Measurements from ENCODE around the gene SHBG.

SHBG gene

DNA sequence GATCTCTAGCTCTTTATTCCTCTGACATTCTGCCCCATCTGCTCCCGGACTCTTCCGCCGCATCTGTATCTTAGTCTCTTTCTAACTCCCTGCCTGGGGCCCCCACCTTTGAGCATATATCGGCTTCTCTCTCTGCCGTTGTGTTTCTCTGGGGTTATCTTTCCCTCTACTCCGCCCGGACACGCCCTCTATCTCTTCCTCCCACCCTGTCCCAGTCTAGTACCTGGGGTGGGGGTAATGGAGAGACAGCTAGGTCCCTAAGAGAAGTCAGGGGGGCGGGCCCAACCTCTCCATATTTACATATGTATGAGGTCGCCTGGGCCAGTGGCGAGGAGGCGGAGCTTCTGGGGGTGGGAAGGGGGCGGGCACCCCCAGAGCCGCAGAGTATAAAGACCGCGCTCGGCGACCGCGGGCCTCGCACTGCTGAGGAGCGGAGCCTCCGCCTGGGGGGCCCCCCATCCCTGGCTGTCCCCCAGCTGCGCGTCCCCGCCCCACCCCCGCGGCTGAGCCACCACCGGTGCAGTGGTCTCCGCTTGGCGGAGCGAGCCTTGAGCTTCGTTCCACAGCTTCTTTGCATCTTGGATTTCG is 20.7 kb downstream of the SHBG start, which contains the start of gene ATP1B2:
Gene ATP1B2, plus strand, starts transcription at position 418 of the 588 bp plus-strand sequence. CDS start 593 bp downstream, outside the sequence.
- peak; percentile 87 for DNase-seq (ENCODE audit: low spot score)

DNA sequence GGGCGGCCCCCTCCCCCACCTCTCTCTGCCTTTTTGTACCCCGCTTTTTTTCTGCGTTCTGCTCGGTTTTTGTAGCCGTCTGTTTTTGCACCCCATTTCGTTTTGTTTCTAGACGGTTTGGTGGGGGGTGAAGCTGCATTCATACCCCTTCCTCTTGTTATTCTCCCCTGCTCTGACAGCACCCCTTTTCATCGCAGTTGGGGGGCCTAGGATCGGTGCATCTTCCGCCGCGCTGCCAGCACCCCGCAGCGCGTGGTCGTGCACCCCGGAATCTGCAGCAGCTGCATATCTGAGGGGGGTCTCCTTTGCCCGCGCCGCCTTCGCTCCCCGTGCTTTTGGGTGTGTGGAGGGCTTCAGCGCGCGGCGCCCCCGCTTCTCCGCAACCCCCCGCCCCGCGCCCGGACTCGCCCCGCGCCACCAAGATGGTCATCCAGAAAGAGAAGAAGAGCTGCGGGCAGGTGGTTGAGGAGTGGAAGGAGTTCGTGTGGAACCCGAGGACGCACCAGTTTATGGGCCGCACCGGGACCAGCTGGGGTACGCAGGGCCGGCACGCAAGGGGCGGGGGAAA is 21.2 kb downstream of the SHBG start:
- no peak for DNase-seq (ENCODE audit: low spot score)

- no peak for DNase-seq (ENCODE audit: low spot score)
Measured at GRCh38 chr17:7651665-7652387, 21.9 kb downstream of the SHBG start.

DNA sequence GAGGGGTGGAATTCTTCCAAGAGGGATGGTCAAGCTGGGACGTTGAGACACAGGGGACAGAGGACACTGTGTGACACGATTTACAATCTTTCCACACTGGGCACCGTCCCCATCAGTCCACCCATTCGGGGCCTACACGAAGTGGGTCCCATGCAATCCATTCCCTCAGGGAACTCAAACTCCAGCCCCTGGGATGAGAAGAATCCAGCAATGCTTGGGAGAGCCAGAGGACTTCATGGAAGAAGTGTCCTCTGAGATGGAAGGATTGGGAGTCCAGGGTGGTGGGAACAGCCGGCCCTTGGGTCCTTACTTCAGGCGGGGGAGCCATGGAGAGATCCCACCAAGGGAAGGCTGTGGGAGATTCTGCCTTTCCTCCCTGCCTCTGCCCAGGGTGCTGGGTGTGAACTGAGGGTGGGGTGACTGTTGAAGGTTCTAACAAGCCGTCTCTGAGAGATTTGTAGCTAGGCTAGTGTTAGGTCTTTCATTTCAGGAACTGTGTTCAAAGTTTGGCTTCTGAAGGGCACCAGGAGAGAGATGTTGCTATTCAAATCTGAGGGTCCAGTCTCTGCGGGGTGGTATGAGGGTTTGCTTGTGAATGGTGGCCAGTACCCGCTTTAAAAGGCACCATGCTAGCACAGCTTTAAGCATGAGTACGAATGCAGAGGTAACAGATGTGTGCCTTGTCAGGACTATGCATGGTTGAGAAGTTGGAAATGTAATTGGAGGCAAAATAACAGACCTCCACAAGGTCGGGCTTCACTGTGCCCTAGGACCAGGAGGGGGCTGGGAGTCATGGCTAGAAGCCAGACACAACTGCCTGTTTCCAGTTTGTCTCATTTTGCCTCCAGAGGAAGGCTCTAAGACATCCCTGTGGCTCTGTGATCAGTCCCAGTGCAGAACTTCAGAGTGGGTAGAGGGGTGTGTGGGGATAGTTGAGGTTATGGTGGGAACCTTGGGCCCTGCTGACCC is 22.7 kb downstream of the SHBG start:
- no peak for DNase-seq (ENCODE audit: low spot score)

- DNase-seq (ENCODE audit: low spot score) = no peak
Measured at GRCh38 chr17:7654832-7655540, 25.1 kb downstream of the SHBG start.

- DNase-seq (ENCODE audit: low spot score) = no peak
Measured at GRCh38 chr17:7655541-7655840, 25.6 kb downstream of the SHBG start.

GRCh38 chr17:7656958-7657609 is 27.1 kb downstream of the SHBG start:
- no peak for DNase-seq (ENCODE audit: low spot score)

DNA sequence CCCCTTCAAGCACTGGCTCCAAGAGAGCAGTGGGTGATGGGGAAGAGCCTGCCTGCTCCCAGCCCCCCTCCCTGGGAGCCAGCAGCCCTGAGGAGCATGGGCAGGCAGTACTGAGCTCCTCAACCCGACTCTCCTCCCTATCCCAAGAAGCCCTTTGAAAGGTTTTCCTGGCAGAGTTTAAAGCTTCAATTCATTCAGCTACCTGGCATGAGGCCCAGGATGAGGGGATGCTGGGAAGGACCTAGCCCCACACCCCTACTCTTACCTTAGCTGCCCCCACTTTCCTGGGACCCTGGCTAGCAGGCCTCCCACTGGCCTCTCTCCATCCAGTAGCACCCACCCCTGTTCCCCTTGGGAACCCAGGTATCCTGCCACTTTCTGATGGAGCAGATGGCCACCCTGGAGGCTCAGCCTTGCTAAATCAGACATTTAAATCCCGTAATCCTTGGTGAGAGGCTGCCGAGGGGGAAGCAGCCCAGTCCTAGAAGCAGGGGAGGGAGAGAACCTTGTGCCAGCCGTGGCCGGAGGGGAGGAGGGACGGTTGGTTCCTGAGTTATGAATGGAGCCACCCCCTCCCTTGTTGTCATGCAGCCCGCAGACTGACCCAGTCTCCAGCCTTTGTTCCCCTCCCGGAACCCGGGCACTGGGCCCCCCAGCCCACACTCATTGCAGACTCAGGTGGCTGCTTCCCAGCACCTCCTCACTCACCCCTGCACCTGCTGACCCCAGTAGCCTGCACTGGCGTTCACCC is 37.9 kb downstream of the SHBG start:
- no peak for DNase-seq (ENCODE audit: low spot score)

DNA sequence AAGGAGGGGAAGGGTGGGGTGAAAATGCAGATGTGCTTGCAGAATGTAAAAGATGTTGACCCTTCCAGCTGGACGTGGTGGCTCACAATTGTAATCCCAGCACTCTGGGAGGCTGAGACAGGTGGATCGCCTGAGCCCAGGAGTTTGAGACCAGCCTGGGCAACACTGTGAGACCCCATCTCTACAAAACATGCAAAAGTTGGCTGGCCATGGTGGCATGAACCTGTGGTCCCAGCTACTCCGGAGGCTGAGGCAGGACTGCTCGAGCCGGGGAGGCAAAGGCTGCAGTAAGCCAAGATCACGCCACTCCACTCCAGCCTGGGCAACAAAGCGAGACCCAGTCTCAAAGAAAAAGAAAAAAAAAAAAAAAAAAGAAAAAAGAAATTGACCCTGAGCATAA is 38.5 kb downstream of the SHBG start:
- no peak for DNase-seq (ENCODE audit: low spot score)

DNA sequence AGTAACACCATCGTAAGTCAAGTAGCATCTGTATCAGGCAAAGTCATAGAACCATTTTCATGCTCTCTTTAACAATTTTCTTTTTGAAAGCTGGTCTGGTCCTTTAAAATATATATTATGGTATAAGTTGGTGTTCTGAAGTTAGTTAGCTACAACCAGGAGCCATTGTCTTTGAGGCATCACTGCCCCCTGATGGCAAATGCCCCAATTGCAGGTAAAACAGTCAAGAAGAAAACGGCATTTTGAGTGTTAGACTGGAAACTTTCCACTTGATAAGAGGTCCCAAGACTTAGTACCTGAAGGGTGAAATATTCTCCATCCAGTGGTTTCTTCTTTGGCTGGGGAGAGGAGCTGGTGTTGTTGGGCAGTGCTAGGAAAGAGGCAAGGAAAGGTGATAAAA is 43.3 kb downstream of the SHBG start:
- DNase-seq (ENCODE audit: low spot score) = no peak

GRCh38 chr17:7674934-7675333 is 45.0 kb downstream of the SHBG start:
- no peak for DNase-seq (ENCODE audit: low spot score)

DNA sequence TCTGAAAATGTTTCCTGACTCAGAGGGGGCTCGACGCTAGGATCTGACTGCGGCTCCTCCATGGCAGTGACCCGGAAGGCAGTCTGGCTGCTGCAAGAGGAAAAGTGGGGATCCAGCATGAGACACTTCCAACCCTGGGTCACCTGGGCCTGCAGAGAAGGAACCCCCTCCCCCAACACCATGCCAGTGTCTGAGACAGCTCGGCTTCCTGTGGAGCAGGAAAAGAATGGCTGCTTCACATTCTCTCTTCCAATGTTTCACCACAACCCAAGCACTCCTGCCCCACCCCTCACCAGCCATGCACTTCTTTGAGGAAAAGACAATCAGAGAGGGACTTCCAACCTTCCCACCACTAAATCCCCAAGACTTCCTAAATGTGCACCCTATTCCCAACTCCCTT is 46.6 kb downstream of the SHBG start:
- no peak for DNase-seq (ENCODE audit: low spot score)

DNA sequence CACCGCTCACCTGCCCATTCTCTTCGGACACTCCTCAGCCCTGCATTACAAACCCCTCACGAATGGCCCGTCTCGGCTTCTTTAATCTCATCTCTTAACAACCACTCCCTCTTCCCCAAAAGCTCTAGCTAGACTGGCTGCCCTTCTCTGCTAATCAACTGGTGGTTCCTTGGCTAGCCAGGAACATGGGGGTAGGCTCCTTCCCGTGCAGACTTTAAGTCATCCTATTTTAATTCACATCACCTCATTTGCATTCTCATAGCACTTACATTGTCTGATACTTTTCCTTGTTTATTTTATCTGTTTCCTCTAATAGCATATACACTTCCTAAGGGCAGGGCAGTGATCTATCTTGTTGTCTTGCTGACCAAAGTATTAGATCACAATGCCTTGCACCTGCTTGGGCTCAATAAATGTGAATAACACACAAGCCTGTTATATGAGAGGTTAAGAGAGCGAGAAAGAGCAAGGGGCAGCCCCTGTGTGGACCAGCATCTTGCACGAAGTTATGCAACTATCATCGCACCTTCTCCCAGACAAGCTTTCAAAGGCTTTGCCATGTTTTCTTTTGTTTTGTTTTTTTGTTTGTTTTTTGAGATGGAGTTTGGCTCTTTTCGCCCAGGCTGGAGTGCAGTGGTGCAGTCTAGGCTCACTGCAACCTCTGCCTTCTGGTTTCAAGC is 47.6 kb downstream of the SHBG start:
- no peak for DNase-seq (ENCODE audit: low spot score)

Data from SW480 (cell line).